Caco-2 (cell line): ENCODE data around the gene CRTC1. TPM values are rescaled to one million over a fixed set of nuclear protein-coding genes. Genes with fewer than 3 reads are reported as not detected.
A peak's percentile ranks its signal among the peaks of the same experiment; 100 is the strongest.

Experiments used
- BruUV-seq: library from RNA; stranded (reverse); fragments of 400-500 nt; replicated peaks from 2 replicates; lab custom pipeline; 2021; lab: Mats Ljungman, UMichigan
- CTCF ChIA-PET: fragments of 300-600 bp; sonication (Branson Sonifier 250); formaldehyde crosslinking; loops from one replicate; lab custom pipeline; 2022; ENCODE audit warnings: antibody characterized with exemption; lab: Charles Lee
- POLR2A ChIA-PET: fragments of 300-600 bp; sonication (Branson Sonifier 250); formaldehyde crosslinking; loops from one replicate; lab custom pipeline; 2022; ENCODE audit warnings: antibody characterized with exemption; lab: Charles Lee
- DNase-seq, 2 experiments: peaks; one replicate each; pipeline versions ENCODE4 v3.0.0 to v3.0.0-alpha.2; 2020 to 2022
- H3K27me3 ChIP-seq: replicated peaks from 2 replicates; pipeline ENCODE4 v1.6.0; 2011; ENCODE audit warnings: low read length; ENCODE audit not compliant: control insufficient read depth, insufficient read depth
- H3K36me3 ChIP-seq: 2 replicates; pipeline ENCODE4 v1.5.1; 2011; ENCODE audit warnings: low read length; ENCODE audit not compliant: control insufficient read depth, insufficient read depth
- H3K4me1 ChIP-seq: fragments of 250-450 bp; sonication (Bioruptor Pico); 2 replicates; pipeline ENCODE4 v1.5.1; 2020; ENCODE audit warnings: mild to moderate bottlenecking
- H3K4me3 ChIP-seq: 2 replicates; pipeline ENCODE4 v1.5.1; 2011; ENCODE audit warnings: low read depth, mild to moderate bottlenecking, control low read depth, low read length
- H3K9me3 ChIP-seq: fragments of 250-450 bp; sonication (Bioruptor Pico); 2 replicates; pipeline ENCODE4 v1.5.1; 2020; ENCODE audit warnings: mild to moderate bottlenecking, moderate library complexity
- H3K27ac Mint-ChIP-seq: one replicate; pipeline ENCODE4 v1.8.0; 2022; ENCODE audit warnings: mixed read lengths; ENCODE audit not compliant: unreplicated experiment
- H3K27me3 Mint-ChIP-seq: one replicate; pipeline ENCODE4 v1.8.0; 2022; ENCODE audit warnings: mixed read lengths; ENCODE audit not compliant: insufficient read depth, unreplicated experiment
- H3K36me3 Mint-ChIP-seq: one replicate; pipeline ENCODE4 v1.8.0; 2022; ENCODE audit warnings: mild to moderate bottlenecking, mixed read lengths; ENCODE audit not compliant: insufficient read depth, unreplicated experiment
- H3K4me1 Mint-ChIP-seq: one replicate; pipeline ENCODE4 v1.8.0; 2022; ENCODE audit warnings: low read depth, mixed read lengths; ENCODE audit not compliant: unreplicated experiment
- H3K4me3 Mint-ChIP-seq: one replicate; pipeline ENCODE4 v1.8.0; 2022; ENCODE audit warnings: mild to moderate bottlenecking, moderate library complexity, mixed read lengths; ENCODE audit not compliant: unreplicated experiment
- H3K9me3 Mint-ChIP-seq: one replicate; pipeline ENCODE4 v1.8.0; 2022; ENCODE audit warnings: mixed read lengths; ENCODE audit not compliant: unreplicated experiment
- CTCF ChIP-seq, 2 experiments: fragments of 200-600 bp in 1 of 2; IDR thresholded peaks; 1 replicate in 1 of 2; 2 replicates in 1 of 2; pipeline versions ENCODE4 v1.5.1 to v1.8.0; 2011 to 2022; ENCODE audit warnings: antibody characterized with exemption in 1 of 2, control low read depth in 1 of 2, inconsistent platforms in 1 of 2, low read depth in 1 of 2, low read length in 1 of 2, mild to moderate bottlenecking in 1 of 2, moderate library complexity in 1 of 2; ENCODE audit not compliant: insufficient read depth in 1 of 2, severe bottlenecking in 1 of 2, unreplicated experiment in 1 of 2
- intact Hi-C: fragments of 100-400 bp; cut with micrococcal nuclease; formaldehyde crosslinking; loops from one replicate; pipeline ENCODE4 v1.10.0; 2022; ENCODE audit not compliant: unreplicated experiment
- total RNA-seq: library from RNA; stranded (reverse); gene quantifications from 2 replicates; pipeline ENCODE4 v1.2.3, GENCODE V29; 2022

Gene CRTC1
- total RNA-seq, 1 experiment from 2014 or later: 13.8 TPM

GRCh38 chr19:18769989-18770528 is 86.6 kb downstream of the CRTC1 start:
- POLR2A ChIA-PET: no interaction called here

GRCh38 chr19:18770663-18771327 is 87.3 kb downstream of the CRTC1 start:
- Histone ChIP-seq H3K4me1 (no peaks in the 10 kb centered on the region), H3K9me3 (no peaks in the 10 kb centered on the region), H3K27me3 (no peaks in the 10 kb centered on the region), H3K4me3 (no peak overlapping the region), H3K36me3 (no peaks in the 10 kb centered on the region)
- H3K27me3 Mint-ChIP-seq: no peaks in the 10 kb centered on the region
- no peak overlapping the region for H3K4me3 Mint-ChIP-seq
- ChIA-PET CTCF (interaction anchor here (1.2 to 1.7 kb wide), 3 partner anchors 28 to 148 kb away, joined by 3 to 14 read pairs (median 3); partner anchors contain the start of genes COPE and DDX49), POLR2A (no interaction called here)
- H3K27ac Mint-ChIP-seq: no peak overlapping the region
- peaks cover 5% of the 10 kb centered on the region for H3K36me3 Mint-ChIP-seq
- no peaks in the 10 kb centered on the region for H3K4me1 Mint-ChIP-seq
- intact Hi-C loops: loop anchor here (1.0 kb wide), 1 partner anchor 77 kb away; no protein-coding TSS in a partner anchor
- no TSS peak for BruUV-seq
- DNase-seq: no peak
- TF ChIP-seq CTCF (IDR thresholded peaks at IDR 0.05; ENCODE audit: insufficient read depth in 1 of 2, low read depth in 1 of 2, low read length in 1 of 2, severe bottlenecking in 1 of 2, unreplicated experiment in 1 of 2): no peak
- H3K9me3 Mint-ChIP-seq: no peaks in the 10 kb centered on the region

More at GRCh38 chr19:18769989-18770528, 86.6 kb downstream of the CRTC1 start:
- no peaks in the 10 kb centered on the region for H3K36me3 ChIP-seq
- Mint-ChIP-seq H3K4me3 (no peak overlapping the region), H3K27ac (no peak overlapping the region), H3K9me3 (no peaks in the 10 kb centered on the region), H3K27me3 (no peaks in the 10 kb centered on the region), H3K36me3 (peaks cover 5% of the 10 kb centered on the region), H3K4me1 (no peaks in the 10 kb centered on the region)
- no peak for DNase-seq
- no peak overlapping the region for H3K4me3 ChIP-seq
- intact Hi-C loops: no loop called here
- BruUV-seq: no TSS peak
- no peaks in the 10 kb centered on the region for H3K9me3 ChIP-seq
- H3K4me1 ChIP-seq: no peaks in the 10 kb centered on the region
- CTCF ChIA-PET: no interaction called here
- H3K27me3 ChIP-seq: no peaks in the 10 kb centered on the region
- TF ChIP-seq CTCF (IDR thresholded peaks at IDR 0.05; ENCODE audit: insufficient read depth in 1 of 2, low read depth in 1 of 2, low read length in 1 of 2, severe bottlenecking in 1 of 2, unreplicated experiment in 1 of 2): no peak

GRCh38 chr19:18771328-18772242 is 88.1 kb downstream of the CRTC1 start:
- no peaks in the 10 kb centered on the region for H3K4me1 Mint-ChIP-seq
- peak; percentile 46 to 67 for TF ChIP-seq CTCF (IDR thresholded peaks at IDR 0.05; ENCODE audit: insufficient read depth in 1 of 2, low read depth in 1 of 2, low read length in 1 of 2, severe bottlenecking in 1 of 2, unreplicated experiment in 1 of 2)
- no peak overlapping the region for H3K4me3 Mint-ChIP-seq
- no peaks in the 10 kb centered on the region for H3K27me3 Mint-ChIP-seq
- no peaks in the 10 kb centered on the region for H3K36me3 ChIP-seq
- H3K27ac Mint-ChIP-seq: no peak overlapping the region
- no peaks in the 10 kb centered on the region for H3K27me3 ChIP-seq
- peaks cover 13% of the 10 kb centered on the region for H3K36me3 Mint-ChIP-seq
- H3K4me3 ChIP-seq: no peak overlapping the region
- H3K9me3 ChIP-seq: no peaks in the 10 kb centered on the region
- intact Hi-C loops: loop anchor here (1.0 kb wide), 1 partner anchor 76 kb away; no protein-coding TSS in a partner anchor
- no peaks in the 10 kb centered on the region for H3K9me3 Mint-ChIP-seq
- DNase-seq: peak; percentile 65 to 69
- POLR2A ChIA-PET: no interaction called here
- CTCF ChIA-PET: interaction anchor here (1.0 to 1.7 kb wide), 5 partner anchors 29 to 148 kb away, joined by 3 to 14 read pairs (median 4); partner anchors contain the start of genes COPE and DDX49
- no peaks in the 10 kb centered on the region for H3K4me1 ChIP-seq
- BruUV-seq: no TSS peak
